Aorta (tissue), 5 donors: Measurements from ENCODE around the gene SLC39A2. TPM values are rescaled to one million over a fixed set of nuclear protein-coding genes. Genes with fewer than 3 reads are reported as not detected.
"Not testable (repeated sequence)": the region's sequence is repeated elsewhere in the genome, so short reads cannot be mapped to it uniquely, and the experiment has no call there.

Experiments
- ATAC-seq: fragments of 200-7000 bp; cut with Tn5 transposase; one replicate; pipeline ENCODE4 v1.9.1; 2022; ENCODE audit warnings: moderate library complexity; ENCODE audit not compliant: low FRiP score
- DNase-seq, 2 donors: peaks; one replicate each; pipeline ENCODE4 v3.0.0-alpha.2; 2020
- H3K27ac ChIP-seq, 2 donors: one replicate each; pipeline ENCODE4 v1.5.1; 2013; ENCODE audit warnings: low read length in 2 of 2, mild to moderate bottlenecking in 2 of 2, moderate library complexity in 2 of 2, control low read depth in 1 of 2, inconsistent platforms in 1 of 2, low read depth in 1 of 2
- H3K27me3 ChIP-seq, 2 donors: one replicate each; pipeline ENCODE4 v1.6.1; 2013; ENCODE audit warnings: control low read depth in 1 of 2, low read length in 1 of 2, mild to moderate bottlenecking in 1 of 2, moderate library complexity in 1 of 2; ENCODE audit not compliant: insufficient read depth in 2 of 2, control insufficient read depth in 1 of 2
- H3K36me3 ChIP-seq, 2 donors: one replicate each; pipeline ENCODE4 v1.6.1; 2013; ENCODE audit warnings: control low read depth in 1 of 2, low read length in 1 of 2, mild to moderate bottlenecking in 1 of 2; ENCODE audit not compliant: insufficient read depth in 2 of 2, control insufficient read depth in 1 of 2
- H3K4me1 ChIP-seq, 2 donors: one replicate each; pipeline ENCODE4 v1.6.1; 2013; ENCODE audit warnings: low read length in 2 of 2, control low read depth in 1 of 2, mild to moderate bottlenecking in 1 of 2, moderate library complexity in 1 of 2; ENCODE audit not compliant: insufficient read depth in 2 of 2, control insufficient read depth in 1 of 2
- H3K4me3 ChIP-seq, 2 donors: one replicate each; pipeline ENCODE4 v1.5.1; 2013; ENCODE audit warnings: low read length in 2 of 2, control low read depth in 1 of 2, mild to moderate bottlenecking in 1 of 2
- H3K9me3 ChIP-seq: one replicate; pipeline ENCODE4 v1.6.1; 2013; ENCODE audit warnings: mild to moderate bottlenecking, low read length; ENCODE audit not compliant: control insufficient read depth
- WGBS, 2 donors: extraction: QIAGEN DNeasy Blood & Tissue Kit; methylation state at CpG; one replicate each; pipeline ENCODE4 v1.1.7; 2013; 5-methylcytosine and 5-hydroxymethylcytosine counted together
- intact Hi-C, 2 donors: fragments of 100-400 bp; cut with DNase I; formaldehyde crosslinking; loops; one replicate each; pipeline versions ENCODE4 v1.14.2 to v1.15.0; 2022
- polyA plus RNA-seq, 2 donors: library from polyadenylated mRNA; stranded (reverse); fragments of 200-250 nt; gene quantifications; one replicate each; pipeline ENCODE4 v1.2.3, GENCODE V29; 2013
- total RNA-seq, 2 donors: library from RNA; stranded (reverse); fragmentation: NEBNext Ultra II Directional; extraction: Animal tissue kit (Norgen Biotek cat#: 25700); gene quantifications; one replicate each; pipeline ENCODE4 v1.2.1, GENCODE V29; 2021
- donor health status: healthy with polysubstance abuse.
- donor health status: Bipolar disorder and iron deficiency.
- donor health status: DM: no; HTN: no; CAD: no.
- donor health status: DM: no; HTN: no; CAD: no.
- donor health status: DM: yes; HTN: yes; CAD: no.

Gene SLC39A2
- total and polyA plus RNA-seq, 4 donors: not detected

DNA sequence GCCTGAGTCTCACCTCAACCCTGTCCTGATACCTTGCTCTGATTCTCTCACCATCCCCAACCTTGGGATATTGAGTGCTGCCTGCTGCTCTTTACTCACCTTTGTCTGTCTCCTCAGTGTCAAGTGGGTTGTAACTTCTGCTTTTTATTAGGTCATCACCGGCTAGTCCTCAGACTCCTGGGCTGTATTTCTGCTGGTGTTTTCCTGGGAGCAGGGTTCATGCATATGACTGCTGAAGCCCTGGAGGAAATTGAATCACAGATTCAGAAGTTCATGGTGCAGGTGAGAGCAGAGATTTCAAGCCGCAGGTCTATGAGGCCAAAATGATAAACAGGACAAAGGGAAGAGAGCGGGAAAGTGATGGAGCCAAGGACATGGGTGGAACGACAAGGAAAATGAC lies 498 bp downstream of the SLC39A2 start:
- H3K9me3 ChIP-seq: no peaks in the 10 kb centered on the region
- DNase-seq (no peak), ATAC-seq (no peak)
- no peaks in the 10 kb centered on the region for H3K27me3 ChIP-seq
- H3K4me1 ChIP-seq: no peaks in the 10 kb centered on the region
- intact Hi-C loops: no loop called here
- peaks cover 5 to 7% of the 10 kb centered on the region in 2 donors for H3K36me3 ChIP-seq
- H3K4me3 ChIP-seq: no peak overlapping the region
- WGBS, 2 donors: 80 to 83% methylated on average over 4 of the region's 4 CpGs
- no peak overlapping the region for H3K27ac ChIP-seq

DNA sequence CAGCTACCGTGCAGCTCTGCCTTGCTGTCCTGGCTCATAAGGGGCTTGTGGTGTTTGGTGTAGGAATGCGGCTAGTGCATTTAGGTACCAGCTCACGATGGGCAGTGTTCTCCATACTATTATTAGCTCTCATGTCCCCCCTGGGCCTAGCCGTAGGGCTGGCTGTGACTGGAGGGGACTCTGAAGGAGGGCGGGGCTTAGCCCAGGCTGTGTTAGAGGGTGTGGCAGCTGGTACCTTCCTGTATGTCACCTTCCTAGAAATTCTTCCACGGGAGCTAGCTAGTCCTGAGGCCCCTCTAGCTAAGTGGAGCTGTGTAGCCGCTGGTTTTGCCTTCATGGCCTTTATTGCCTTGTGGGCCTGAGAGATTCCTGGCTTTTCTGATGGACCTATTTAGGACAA lies 2.1 kb downstream of the SLC39A2 start:
- Histone ChIP-seq H3K27me3 (no peaks in the 10 kb centered on the region), H3K9me3 (no peaks in the 10 kb centered on the region)
- no peak for ATAC-seq

DNA sequence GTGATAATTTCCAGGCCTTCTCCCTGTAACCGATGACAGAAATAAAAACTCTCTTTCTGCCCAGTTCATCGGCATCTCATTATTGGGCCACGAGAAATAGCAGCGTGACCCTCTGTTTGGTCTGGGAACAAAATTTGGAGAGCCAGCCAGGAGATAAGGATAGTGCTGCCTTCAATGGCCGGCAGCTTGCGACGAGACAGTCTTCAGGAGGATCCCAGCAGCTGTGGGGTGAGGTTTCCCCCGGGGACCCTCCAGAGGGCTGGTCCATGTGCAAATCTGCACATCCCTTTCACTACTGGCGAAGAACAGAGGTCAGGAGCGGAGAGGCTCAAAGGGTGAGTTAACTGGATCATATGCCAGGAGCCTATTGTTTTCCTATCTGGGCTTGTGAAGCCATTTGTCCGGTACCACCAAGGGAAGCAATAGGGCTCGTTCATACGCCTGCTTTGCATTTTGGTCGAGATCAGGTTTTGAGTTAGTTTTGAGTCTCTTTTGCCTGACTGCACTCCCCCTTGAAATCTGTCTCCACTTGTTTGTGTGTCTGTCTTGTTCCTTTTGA lies 4.8 kb downstream of the SLC39A2 start:
- DNase-seq (no peak), ATAC-seq (no peak)
- intact Hi-C loops: loop anchor here in 1 of 2 donors (5.0 kb wide), 1 partner anchor 38 kb away; the partner anchor contains the start of gene RNASE7
- no peaks in the 10 kb centered on the region for H3K36me3 ChIP-seq
- no peaks in the 10 kb centered on the region for H3K27me3 ChIP-seq
- H3K9me3 ChIP-seq: no peaks in the 10 kb centered on the region
- 78 to 81% methylated on average over 13 to 14 of the region's 14 CpGs for WGBS, 2 donors
- H3K27ac ChIP-seq: no peak overlapping the region
- no peaks in the 10 kb centered on the region for H3K4me1 ChIP-seq
- H3K4me3 ChIP-seq: no peak overlapping the region

More for the DNA sequence above, 2.1 kb downstream of the SLC39A2 start:
- intact Hi-C loops: loop anchor here in 1 of 2 donors (5.0 kb wide), 1 partner anchor 41 kb away; the partner anchor contains the start of gene RNASE7
- Histone ChIP-seq H3K27ac (no peak overlapping the region), H3K36me3 (peaks cover 0 to 3% of the 10 kb centered on the region in 2 donors), H3K4me1 (no peaks in the 10 kb centered on the region), H3K4me3 (no peak overlapping the region)
- WGBS, 2 donors: 67 to 72% methylated on average over 7 of the region's 7 CpGs
- no peak for DNase-seq

DNA sequence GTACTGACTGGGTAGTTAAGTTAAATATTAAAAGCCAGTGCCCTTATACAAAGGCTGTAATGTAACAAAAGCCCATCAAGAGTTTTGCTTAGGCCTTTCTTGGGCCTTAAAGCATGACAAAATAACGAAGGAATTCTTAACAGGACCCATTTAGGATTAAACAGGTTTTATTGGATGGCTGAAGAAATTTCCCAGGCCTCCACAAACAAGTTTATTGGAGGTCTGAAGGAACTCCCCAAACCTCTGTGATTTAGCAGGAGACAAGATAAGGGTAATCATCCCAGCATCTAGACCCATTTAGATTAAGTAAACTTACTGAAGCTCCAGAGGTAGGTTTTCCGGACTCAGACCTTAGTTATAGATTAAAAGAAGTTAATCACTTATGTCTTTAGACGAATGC lies 10.6 kb downstream of the SLC39A2 start:
- H3K36me3 ChIP-seq, DNase-seq, H3K4me1 ChIP-seq, H3K27me3 ChIP-seq, H3K9me3 ChIP-seq, H3K4me3 ChIP-seq, intact Hi-C loops, H3K27ac ChIP-seq, ATAC-seq: not testable (repeated sequence)
- WGBS, 2 donors: 81 to 86% methylated on average over 3 of the region's 3 CpGs

DNA sequence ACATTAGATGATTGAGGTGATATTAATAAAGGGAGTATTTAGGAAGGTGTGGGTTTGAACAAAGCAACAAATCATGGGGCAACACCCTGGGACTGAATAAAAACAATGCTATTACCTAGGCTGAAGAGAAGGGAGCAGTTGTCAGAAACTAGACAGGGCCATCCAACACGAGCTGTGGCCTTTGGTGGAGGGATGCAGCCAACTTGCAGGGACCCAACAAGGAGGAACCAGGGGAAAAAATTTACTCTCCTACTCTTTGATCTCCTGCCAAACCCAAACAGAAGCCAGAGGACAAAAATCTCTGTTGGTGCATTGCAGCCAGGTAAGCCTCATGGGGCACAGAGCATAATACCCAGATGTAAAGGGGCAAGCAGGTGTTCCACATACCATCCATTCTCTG lies 12.0 kb downstream of the SLC39A2 start:
- Histone ChIP-seq H3K9me3 (no peaks in the 10 kb centered on the region), H3K36me3 (no peaks in the 10 kb centered on the region), H3K4me3 (no peak overlapping the region), H3K4me1 (no peaks in the 10 kb centered on the region), H3K27me3 (no peaks in the 10 kb centered on the region), H3K27ac (no peak overlapping the region)
- WGBS, 2 donors: 79 to 81% methylated on average over 1 of the region's 1 CpG
- intact Hi-C loops: no loop called here
- DNase-seq (no peak), ATAC-seq (no peak)

DNA sequence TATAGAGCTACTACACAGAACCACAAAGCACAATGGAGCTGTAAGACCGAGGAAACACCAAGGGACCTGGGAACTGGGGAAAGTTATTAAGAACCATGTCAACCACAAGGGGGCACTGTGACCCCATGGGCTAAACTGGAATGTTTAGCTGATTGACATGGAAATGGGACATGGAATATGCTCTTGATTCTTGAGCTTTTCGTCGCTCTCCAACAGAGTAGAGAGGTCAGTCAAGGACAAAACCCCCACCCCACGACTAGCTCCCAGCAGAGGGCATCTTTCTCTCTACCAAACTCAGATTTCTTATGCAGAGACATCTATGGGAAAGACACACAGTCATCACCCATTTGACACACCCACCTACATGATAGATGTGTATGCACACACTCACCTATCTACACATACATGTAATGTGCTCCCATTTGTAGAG lies 15.7 kb downstream of the SLC39A2 start:
- H3K4me1 ChIP-seq: no peaks in the 10 kb centered on the region
- no peak overlapping the region for H3K4me3 ChIP-seq
- WGBS, 2 donors: 0 to 1% methylated on average over 4 of the region's 4 CpGs
- peak; percentile 88 for ATAC-seq
- H3K27me3 ChIP-seq: no peaks in the 10 kb centered on the region
- H3K27ac ChIP-seq: no peak overlapping the region
- peaks cover 0 to 4% of the 10 kb centered on the region in 2 donors for H3K36me3 ChIP-seq
- intact Hi-C loops: loop anchor here (1.0 to 5.0 kb wide), 5 partner anchors 25 to 93 kb away; no protein-coding TSS in a partner anchor
- no peaks in the 10 kb centered on the region for H3K9me3 ChIP-seq
- peak; percentile 87 to 90 for DNase-seq

DNA sequence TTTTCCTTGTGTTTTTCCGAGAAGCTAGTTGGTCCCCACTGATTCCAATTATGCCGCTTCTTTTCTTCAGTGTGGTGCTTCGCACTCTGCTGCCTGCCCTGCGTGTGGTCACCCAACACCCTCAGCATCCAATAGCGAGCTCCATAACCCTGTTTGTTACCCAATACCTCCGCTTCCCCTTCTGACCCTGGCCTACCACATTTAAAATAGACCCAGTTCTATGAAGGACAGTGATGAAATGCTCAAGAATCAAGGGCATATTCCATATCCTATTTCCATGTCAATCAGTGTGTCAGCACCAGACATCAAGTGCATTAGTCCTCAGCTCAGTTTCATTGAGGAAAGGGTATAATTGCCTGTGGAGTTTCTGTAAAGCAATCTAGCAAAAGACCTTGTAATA lies 16.2 kb downstream of the SLC39A2 start:
- Histone ChIP-seq H3K9me3 (no peaks in the 10 kb centered on the region), H3K36me3 (peaks cover 0 to 4% of the 10 kb centered on the region in 2 donors), H3K27me3 (no peaks in the 10 kb centered on the region), H3K4me1 (no peaks in the 10 kb centered on the region), H3K27ac (no peak overlapping the region), H3K4me3 (no peak overlapping the region)
- intact Hi-C loops: loop anchor here (1.0 to 5.0 kb wide), 4 partner anchors 24 to 92 kb away; no protein-coding TSS in a partner anchor
- DNase-seq: no peak
- ATAC-seq: no peak
- 71 to 78% methylated on average over 6 of the region's 6 CpGs for WGBS, 2 donors

DNA sequence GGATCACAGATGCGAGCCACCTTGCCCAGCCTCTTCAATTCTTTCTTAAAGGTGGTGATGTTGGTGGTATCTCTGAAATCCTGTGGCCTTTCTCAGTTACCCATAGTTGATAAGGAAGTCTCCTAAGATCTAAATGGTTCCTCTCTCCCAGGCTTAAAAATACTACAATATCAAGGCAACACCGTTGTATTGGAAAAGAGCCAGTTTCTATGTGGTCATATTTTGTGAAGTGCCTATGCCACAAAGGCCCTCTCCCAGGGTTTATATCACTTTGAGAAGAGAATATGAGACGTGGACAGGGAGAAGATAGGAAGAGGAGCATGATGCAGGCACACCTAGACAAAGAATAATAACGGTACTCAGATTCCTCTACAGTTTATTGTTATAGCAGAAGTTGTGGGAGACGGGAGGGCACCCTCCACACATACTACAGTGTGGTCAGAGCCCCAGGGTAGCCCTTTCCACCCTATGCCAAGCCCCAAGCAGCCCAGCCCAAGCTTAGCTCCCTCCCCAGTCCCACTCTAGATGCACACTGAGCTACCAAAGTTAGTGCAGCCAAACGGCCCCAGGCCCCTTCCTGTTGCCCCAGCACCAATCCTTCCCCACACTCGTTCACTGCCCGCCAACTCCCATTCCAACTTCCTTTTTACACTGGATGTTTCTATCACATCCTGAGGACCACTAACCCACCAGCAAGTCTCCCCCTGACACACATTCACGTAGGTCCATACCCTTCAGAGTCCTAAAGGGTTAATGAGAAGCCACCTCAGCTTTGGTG lies 17.5 kb downstream of the SLC39A2 start:
- 62 to 66% methylated on average over 9 of the region's 9 CpGs for WGBS, 2 donors
- H3K4me1 ChIP-seq: no peaks in the 10 kb centered on the region
- DNase-seq: no peak
- no peak overlapping the region for H3K27ac ChIP-seq
- no peak overlapping the region for H3K4me3 ChIP-seq
- H3K27me3 ChIP-seq: no peaks in the 10 kb centered on the region
- H3K36me3 ChIP-seq: peaks cover 0 to 5% of the 10 kb centered on the region in 2 donors
- ATAC-seq: no peak
- intact Hi-C loops: loop anchor here (5.0 kb wide), 2 partner anchors 76 to 91 kb away; no protein-coding TSS in a partner anchor
- no peaks in the 10 kb centered on the region for H3K9me3 ChIP-seq
